ENCODE data around the gene CDX1.

DNA sequence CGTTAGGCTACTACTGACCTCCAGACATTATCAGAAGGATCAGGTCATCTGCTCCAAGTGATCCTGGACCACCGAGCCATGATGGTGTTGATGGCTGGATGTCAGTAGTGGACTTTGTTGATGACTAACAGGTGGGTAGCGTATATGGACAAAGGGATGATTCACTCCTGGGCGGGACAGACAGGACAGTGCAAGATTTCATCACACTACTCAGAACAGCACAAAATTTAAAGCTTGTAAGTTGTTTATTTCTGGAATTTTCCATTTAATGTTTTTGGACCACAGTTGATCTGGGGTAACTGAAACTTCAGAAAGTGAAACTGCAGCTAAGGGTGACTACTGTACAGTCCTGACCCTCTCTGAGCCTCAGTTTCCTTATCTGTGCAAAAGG, 23.6 kb upstream of the CDX1 start:
- TF ChIP-seq, protein P1, sequence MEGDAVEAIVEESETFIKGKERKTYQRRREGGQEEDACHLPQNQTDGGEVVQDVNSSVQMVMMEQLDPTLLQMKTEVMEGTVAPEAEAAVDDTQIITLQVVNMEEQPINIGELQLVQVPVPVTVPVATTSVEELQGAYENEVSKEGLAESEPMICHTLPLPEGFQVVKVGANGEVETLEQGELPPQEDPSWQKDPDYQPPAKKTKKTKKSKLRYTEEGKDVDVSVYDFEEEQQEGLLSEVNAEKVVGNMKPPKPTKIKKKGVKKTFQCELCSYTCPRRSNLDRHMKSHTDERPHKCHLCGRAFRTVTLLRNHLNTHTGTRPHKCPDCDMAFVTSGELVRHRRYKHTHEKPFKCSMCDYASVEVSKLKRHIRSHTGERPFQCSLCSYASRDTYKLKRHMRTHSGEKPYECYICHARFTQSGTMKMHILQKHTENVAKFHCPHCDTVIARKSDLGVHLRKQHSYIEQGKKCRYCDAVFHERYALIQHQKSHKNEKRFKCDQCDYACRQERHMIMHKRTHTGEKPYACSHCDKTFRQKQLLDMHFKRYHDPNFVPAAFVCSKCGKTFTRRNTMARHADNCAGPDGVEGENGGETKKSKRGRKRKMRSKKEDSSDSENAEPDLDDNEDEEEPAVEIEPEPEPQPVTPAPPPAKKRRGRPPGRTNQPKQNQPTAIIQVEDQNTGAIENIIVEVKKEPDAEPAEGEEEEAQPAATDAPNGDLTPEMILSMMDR (IDR thresholded peaks at IDR 0.05; ENCODE audit: insufficient read depth, low read length), result no peak
- TF ChIP-seq POLR2AphosphoS5 (IDR thresholded peaks at IDR 0.05; ENCODE audit: low read depth), result no peak

All from HL-60 (cell line).